GM12892 (cell line): ENCODE results near the gene ERH.

ENCODE experiments used
- POLR2A ChIP-seq: IDR thresholded peaks from 2 replicates; pipeline ENCODE4 v1.6.1; 2011; ENCODE audit warnings: low read depth, low read length, control low read depth
- POLR2AphosphoS5 ChIP-seq: IDR thresholded peaks from 2 replicates; pipeline ENCODE4 v1.6.1; 2011; ENCODE audit warnings: low read depth, low read length, control low read depth
- TAF1 ChIP-seq: IDR thresholded peaks from 2 replicates; pipeline ENCODE4 v1.6.1; 2011; ENCODE audit warnings: low read depth, mild to moderate bottlenecking, control low read depth, low read length, borderline replicate concordance

DNA sequence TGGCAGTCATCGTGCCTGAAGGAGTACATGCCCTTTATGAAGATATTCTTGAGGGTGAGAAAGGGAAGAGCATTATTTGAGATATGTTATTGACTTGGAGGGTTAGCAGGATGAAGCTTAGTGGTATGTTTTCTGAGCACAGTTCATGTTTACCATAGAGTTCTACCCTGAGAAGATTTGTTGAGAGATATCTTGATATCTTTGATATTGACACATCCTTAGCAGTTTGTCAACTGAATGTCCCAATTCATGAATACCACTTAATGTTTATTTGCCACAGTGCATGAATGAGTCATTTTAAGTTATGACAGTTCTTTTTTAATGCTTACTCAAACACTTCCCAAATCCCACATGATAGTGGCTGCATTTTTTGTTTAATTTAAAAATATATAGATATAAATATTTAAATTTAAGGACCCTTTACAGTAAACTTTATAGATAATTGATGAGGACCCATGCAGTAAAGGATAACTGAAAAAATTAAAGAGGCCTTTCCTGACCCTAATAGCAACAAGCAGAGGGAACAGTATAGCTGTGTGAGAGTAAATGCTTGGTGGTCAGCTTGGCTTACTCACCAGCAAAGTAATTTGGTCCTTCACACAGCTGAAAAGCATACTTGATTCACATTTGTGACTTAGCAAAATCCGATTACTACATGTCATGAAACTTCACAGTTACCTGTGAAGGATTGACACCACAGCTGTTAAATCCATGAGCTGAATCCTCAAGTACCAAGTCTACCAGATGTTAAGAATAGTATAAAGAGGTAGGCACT, 26.2 kb upstream of the ERH start:
- TF ChIP-seq TAF1 (no peak), POLR2AphosphoS5 (no peak), POLR2A (no peak)
